Neural progenitor cell (in vitro differentiated cells): ENCODE data around the gene RSPO1.

Source experiments
- EZH2 ChIP-seq: fragments of 200-600 bp; sonication (generic); IDR thresholded peaks from 2 replicates; pipeline ENCODE4 v1.6.1; 2017; ENCODE audit warnings: antibody characterized with exemption, mild to moderate bottlenecking, moderate library complexity
- TF ChIP-seq, protein P1 (sequence below): fragments of 200-600 bp; sonication (generic); IDR thresholded peaks from 2 replicates; pipeline ENCODE4 v1.5.1; 2017; ENCODE audit warnings: antibody characterized with exemption, mild to moderate bottlenecking

DNA sequence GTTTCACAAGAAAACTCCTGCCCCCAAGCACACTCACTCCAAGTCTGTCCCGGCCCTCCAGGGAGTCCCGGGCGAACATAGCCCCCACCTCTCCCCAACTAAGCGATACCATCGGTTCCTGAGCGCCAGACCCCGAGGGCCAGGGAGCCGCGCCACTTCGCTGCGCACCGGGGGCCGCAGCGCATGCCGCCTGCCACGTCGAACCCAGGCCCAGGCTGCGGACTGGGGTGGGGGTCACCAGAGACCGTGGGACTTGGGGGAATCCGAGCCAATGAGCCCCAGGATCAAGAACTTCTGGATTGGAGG lies 801 bp downstream of the RSPO1 start:
- TF ChIP-seq, protein P1, sequence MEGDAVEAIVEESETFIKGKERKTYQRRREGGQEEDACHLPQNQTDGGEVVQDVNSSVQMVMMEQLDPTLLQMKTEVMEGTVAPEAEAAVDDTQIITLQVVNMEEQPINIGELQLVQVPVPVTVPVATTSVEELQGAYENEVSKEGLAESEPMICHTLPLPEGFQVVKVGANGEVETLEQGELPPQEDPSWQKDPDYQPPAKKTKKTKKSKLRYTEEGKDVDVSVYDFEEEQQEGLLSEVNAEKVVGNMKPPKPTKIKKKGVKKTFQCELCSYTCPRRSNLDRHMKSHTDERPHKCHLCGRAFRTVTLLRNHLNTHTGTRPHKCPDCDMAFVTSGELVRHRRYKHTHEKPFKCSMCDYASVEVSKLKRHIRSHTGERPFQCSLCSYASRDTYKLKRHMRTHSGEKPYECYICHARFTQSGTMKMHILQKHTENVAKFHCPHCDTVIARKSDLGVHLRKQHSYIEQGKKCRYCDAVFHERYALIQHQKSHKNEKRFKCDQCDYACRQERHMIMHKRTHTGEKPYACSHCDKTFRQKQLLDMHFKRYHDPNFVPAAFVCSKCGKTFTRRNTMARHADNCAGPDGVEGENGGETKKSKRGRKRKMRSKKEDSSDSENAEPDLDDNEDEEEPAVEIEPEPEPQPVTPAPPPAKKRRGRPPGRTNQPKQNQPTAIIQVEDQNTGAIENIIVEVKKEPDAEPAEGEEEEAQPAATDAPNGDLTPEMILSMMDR, result no peak
- TF ChIP-seq EZH2, result peak; percentile 97
